M059J (cell line): ENCODE results near the gene FCGR2B. TPM values are rescaled to one million over a fixed set of nuclear protein-coding genes. Genes with fewer than 3 reads are reported as not detected.
"Not testable (repeated sequence)": the region's sequence is repeated elsewhere in the genome, so short reads cannot be mapped to it uniquely, and the experiment has no call there.

Experiments
- DNase-seq: peaks from one replicate; pipeline ENCODE4 v3.0.0-alpha.2; 2012; ENCODE audit warnings: low read depth
- total RNA-seq: library from RNA; depleted of rRNA; stranded (reverse); fragments of >200 nt; shearing (Covaris generic); gene quantifications from 2 replicates; pipeline ENCODE4 v1.2.3, GENCODE V29; 2014; rRNA removed

The FCGR2B gene
- not detected in 2 replicates for total RNA-seq

DNA sequence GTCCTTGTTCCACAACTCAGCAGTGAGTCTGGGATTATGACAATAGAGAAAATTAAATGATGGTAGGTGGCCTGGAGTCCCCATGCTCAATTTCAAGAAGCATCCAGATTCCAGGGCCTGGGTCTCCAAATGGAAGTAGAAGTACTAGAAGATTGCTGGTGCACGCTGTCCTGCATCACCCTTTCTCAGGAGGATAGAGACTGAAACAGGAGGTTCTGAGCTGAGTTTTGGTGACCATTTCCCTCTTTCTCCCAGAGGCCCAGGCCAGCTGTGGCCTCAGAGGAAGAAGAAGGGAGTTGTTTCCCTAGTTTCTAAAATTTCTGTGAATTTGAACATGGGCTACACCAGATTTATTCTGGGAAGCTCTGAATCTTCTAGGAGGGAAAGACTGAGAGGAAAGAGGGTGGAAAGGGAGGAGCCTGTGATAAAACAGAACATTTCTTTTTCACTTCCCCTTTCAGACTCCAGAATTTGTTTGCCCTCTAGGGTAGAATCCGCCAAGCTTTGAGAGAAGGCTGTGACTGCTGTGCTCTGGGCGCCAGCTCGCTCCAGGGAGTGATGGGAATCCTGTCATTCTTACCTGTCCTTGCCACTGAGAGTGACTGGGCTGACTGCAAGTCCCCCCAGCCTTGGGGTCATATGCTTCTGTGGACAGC, at the start of gene FCGR2B:
TSS of gene FCGR2B (plus strand) at position 460 of the 656 bp plus-strand sequence. CDS start at position 559, 99 bp downstream.
- not testable (repeated sequence) for DNase-seq

- not testable (repeated sequence) for DNase-seq
Observed at GRCh38 chr1:161616417-161616816, 46.5 kb upstream of the FCGR2B start.

GRCh38 chr1:161618517-161618916, 44.4 kb upstream of the FCGR2B start:
- DNase-seq: not testable (repeated sequence)

- not testable (repeated sequence) for DNase-seq
Observed at GRCh38 chr1:161620399-161620798, 42.5 kb upstream of the FCGR2B start.

DNA sequence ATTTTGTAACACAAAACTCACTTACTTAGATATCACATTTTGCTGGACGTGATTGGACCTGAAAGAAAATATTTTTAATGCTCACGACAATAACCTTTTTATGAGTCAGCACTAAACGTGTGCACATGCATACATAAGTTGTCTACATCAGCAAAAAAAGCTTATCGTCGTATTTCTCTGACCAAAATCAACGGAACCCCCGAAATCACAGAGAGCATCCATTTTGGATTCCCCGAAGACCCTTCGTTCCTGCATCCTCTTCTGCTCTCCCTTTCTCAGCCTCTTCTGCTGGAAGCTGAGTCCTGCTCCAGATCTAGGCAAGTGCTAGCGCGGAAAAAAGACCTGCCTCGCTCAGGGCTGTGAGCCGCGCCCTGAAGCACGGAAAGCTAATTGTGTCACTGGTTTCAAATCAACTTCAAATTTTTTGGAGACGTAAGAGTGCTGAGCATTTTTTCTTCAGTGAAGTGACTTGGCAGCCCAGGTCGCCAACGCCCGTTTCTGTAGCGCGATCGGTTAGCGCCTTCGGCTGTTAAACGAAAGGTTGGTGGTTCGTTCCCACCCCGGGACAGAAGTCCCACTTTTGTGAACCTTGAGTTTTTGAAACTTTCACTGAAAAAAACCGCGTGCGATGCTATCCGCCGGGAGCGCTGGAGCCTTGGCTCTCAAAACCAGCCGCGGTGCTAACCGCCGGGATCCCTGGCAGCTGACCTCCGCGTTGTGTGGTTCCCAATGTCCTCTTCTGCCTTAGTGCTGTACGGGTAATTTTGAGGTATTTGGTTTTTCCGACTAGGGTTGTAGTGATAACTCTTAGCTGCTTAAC, 41.6 kb upstream of the FCGR2B start:
- peak; percentile 86 for DNase-seq

GRCh38 chr1:161622054-161622453, 40.9 kb upstream of the FCGR2B start:
- DNase-seq: peak; percentile 32

DNA sequence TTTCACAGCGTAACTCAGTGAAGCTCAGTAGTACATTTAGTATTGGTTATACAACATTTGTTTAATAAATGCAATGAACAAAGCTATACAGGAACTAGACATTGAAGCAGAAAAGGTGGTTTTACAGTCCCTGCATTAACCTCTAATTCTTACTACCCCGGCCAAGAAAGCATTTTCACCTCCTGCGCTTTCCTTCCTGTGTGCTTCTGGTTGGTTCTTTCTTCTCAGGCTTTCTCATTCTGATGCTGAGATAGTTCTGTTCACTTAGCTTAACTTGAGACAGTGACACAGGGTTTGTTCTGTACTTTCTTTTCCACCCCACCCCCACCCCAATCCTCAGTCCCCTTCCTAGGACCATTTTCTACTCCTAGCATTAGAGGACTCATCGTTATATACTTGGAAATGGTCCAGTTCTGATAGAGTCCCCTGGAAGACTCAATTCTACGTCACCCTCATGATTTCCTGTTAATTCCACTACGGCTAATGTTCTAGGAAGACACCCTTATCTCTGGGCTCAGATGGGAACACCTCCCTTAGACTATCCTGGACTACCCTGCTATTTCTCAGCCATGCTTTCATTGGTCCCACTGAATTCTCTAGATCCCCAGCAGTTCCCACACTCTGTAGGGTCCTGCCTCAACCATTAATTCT, 39.4 kb upstream of the FCGR2B start:
- not testable (repeated sequence) for DNase-seq

- not testable (repeated sequence) for DNase-seq
Observed at GRCh38 chr1:161624605-161625004, 38.3 kb upstream of the FCGR2B start.

GRCh38 chr1:161626445-161627146, 36.3 kb upstream of the FCGR2B start:
- not testable (repeated sequence) for DNase-seq

DNA sequence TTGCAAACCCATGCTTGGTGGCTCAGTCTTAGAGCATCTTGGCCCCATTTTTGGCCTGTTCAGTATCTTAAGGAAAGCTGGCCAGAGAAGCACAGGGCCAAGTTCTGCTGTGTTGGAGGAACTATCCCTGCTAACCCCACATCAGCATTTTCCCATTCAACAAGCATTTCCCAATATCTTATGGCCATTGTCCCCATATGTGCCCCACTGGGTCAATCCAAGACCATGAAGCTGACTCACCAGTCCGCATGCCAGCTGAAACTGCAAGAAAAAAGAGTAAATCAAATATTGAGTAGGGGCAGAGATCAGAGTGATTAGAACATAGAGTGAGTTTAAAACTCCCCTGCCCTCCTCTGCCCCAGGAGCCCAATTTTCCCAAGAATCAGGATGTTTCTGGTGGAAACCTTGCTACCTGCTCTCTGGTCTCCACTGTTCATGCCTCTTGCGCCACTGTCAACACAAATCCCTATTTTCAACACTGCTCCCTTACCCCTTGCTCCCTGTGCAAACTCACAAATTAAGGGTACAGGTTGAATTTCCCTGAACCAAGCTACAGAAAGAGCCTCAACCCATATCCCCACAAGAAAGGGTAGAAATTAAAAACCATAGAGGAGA, 32.7 kb upstream of the FCGR2B start:
- DNase-seq: not testable (repeated sequence)

GRCh38 chr1:161631076-161631475, 31.9 kb upstream of the FCGR2B start, which contains the start of gene FCGR3B:
TSS of gene FCGR3B (minus strand) at chr1:161631176. CDS start at chr1:161631094, 82 bp downstream.
- no peak for DNase-seq

GRCh38 chr1:161634993-161635392, 27.9 kb upstream of the FCGR2B start:
- not testable (repeated sequence) for DNase-seq

DNA sequence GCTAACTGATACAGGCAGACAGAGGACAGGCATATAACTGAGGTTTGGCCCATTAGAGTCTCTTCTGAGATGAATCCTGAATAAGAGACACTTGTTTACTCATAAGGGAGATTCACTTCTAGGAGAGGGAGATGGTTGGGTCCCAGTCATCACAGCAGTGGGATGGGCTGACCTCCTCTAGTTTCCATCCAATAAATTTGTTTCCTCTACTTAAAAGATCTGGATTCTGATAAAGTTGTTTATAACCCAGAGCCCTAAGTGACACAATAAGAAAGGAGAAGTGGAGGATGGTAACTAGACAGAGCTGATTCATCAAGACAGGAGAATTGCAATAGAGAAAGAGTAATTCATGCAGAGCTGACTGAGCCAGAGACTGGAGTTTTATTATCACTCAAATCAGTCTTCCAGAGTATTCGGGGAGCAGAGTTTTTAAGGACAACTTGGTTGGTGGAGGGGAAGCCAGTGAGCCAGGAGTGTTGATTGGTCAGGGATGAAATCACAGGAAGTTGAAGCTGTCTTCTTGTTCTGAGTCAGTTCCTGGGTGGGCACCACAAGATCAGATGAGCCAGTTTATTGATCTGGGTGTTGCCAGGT, 26.7 kb upstream of the FCGR2B start:
- peak; percentile 52 for DNase-seq

- DNase-seq: not testable (repeated sequence)
Observed at GRCh38 chr1:161636976-161637375, 26.0 kb upstream of the FCGR2B start.

GRCh38 chr1:161638251-161638993, 24.5 kb upstream of the FCGR2B start:
- not testable (repeated sequence) for DNase-seq

DNA sequence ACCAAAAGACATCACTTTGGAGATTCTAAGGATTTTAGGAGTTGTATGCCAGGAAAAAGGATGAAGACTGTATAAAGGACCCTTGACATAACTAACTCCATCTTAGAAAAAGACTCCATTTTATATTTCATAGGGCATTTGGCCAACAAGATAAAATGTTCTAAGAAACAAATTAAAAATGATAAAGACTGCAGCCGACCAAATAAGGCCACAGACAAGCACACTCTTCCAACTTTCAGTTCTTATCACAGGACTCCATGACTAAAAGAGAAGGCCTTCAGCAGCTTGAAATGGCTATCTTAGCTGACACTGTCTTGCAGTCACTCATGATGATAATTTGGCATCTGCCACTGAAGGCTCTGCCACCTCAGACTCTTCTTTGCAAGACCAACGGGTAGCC, 23.7 kb upstream of the FCGR2B start:
- DNase-seq: not testable (repeated sequence)

DNA sequence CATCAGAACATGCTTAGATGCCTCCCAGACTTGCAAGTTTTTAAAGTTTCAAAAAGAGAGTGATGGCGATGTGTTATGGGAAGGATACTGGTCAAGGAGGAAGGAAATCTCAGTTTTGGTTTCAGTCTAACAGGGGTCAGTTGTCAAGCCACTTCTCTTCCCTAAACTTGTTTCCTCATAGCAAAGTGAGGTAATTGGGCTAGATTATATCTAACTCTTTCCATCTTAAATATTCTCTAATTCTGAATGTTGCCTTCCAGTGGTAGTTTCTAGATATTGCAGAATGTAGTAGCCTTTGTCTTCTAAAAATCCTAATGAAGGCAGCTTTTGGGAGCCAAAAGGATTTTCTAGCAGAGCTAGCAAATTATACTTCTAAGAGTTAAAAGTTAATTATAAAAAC, 20.2 kb upstream of the FCGR2B start:
- DNase-seq: peak; percentile 40

- not testable (repeated sequence) for DNase-seq
Observed at GRCh38 chr1:161643481-161644208, 19.3 kb upstream of the FCGR2B start.

DNA sequence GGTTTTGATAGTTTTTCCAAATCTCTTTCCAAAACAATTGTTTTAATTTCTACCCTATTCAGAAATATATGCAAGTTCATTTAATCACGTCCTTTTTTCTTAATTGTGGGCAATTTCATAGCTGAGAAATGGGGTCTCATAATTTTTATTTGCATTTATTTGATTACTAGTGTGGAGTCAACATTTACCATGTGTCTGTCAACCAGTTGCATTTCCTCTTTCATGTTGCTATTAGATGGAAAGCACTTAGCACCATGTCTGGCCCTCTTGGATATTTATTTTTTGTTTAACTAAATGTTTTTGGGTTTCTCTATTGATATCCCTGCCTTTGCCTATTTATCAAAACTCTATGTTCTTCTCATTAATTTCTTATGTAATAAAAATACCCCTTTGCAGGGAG, 18.1 kb upstream of the FCGR2B start:
- DNase-seq: not testable (repeated sequence)
